Heart left ventricle (tissue), 16 donors: ENCODE data around the gene OR5B3. TPM values are rescaled to one million over a fixed set of nuclear protein-coding genes. Genes with fewer than 3 reads are reported as not detected.

Source experiments
- ATAC-seq, 4 donors: fragments of 200-7000 bp; cut with Tn5 transposase; one replicate each; pipeline ENCODE4 v1.9.1; 2020 to 2022; ENCODE audit warnings: moderate library complexity in 4 of 4, mild to moderate bottlenecking in 3 of 4, moderate number of reproducible peaks in 1 of 4
- DNase-seq, 5 donors: peaks; one replicate each; pipeline ENCODE4 v3.0.0-alpha.2; 2020
- H3K27ac ChIP-seq, 12 donors: fragments of 200-600 bp; sonication (generic) in 4 of 12; one replicate each; pipeline versions ENCODE4 v1.5.0 to v1.8.0; 2016 to 2022; ENCODE audit warnings: mild to moderate bottlenecking in 2 of 12
- H3K27me3 ChIP-seq, 9 donors: fragments of 200-600 bp; sonication (generic) in 2 of 9; one replicate each; pipeline versions ENCODE4 v1.5.1 to v1.8.0; 2016 to 2022; ENCODE audit warnings: mild to moderate bottlenecking in 3 of 9
- H3K36me3 ChIP-seq, 9 donors: fragments of 200-600 bp; sonication (generic) in 2 of 9; one replicate each; pipeline versions ENCODE4 v1.5.0 to v1.8.0; 2018 to 2022; ENCODE audit warnings: mild to moderate bottlenecking in 2 of 9
- H3K4me1 ChIP-seq, 12 donors: fragments of 200-600 bp; sonication (generic) in 4 of 12; one replicate each; pipeline versions ENCODE4 v1.5.0 to v1.8.0; 2016 to 2022; ENCODE audit warnings: mild to moderate bottlenecking in 3 of 12
- H3K4me3 ChIP-seq, 12 donors: fragments of 200-600 bp; sonication (generic) in 4 of 12; one replicate each; pipeline versions ENCODE4 v1.5.0 to v1.8.0; 2017 to 2022; ENCODE audit warnings: mild to moderate bottlenecking in 9 of 12, moderate library complexity in 4 of 12
- H3K9me3 ChIP-seq, 12 donors: fragments of 200-600 bp; sonication (generic) in 4 of 12; one replicate each; pipeline versions ENCODE4 v1.5.0 to v1.8.0; 2016 to 2022; ENCODE audit warnings: mild to moderate bottlenecking in 1 of 12
- CTCF ChIP-seq, 12 donors: fragments of 200-600 bp; sonication (generic) in 4 of 12; IDR thresholded peaks; one replicate each; pipeline versions ENCODE4 v1.5.0 to v1.8.0; 2018 to 2022; ENCODE audit warnings: antibody characterized with exemption in 12 of 12, mild to moderate bottlenecking in 5 of 12
- POLR2A ChIP-seq, 2 donors: fragments of 450-650 bp; IDR thresholded peaks; one replicate each; pipeline ENCODE4 v1.6.1; 2017; ENCODE audit warnings: antibody characterized with exemption in 2 of 2, mild to moderate bottlenecking in 2 of 2, moderate library complexity in 2 of 2
- WGBS, 4 donors: extraction: QIAGEN DNeasy Blood & Tissue Kit in 2 of 4; methylation state at CpG; one replicate each; pipeline versions ENCODE4 v1.1.5 to v1.1.7; 2013 to 2018; 5-methylcytosine and 5-hydroxymethylcytosine counted together
- intact Hi-C, 10 donors: fragments of 100-400 bp; cut with DNase I; formaldehyde crosslinking; loops; one replicate each; pipeline versions ENCODE4 v1.11.1 to v1.14.2; 2022
- polyA plus RNA-seq, 2 donors: library from polyadenylated mRNA; stranded (reverse); fragments of 200-250 nt; gene quantifications; one replicate each; pipeline ENCODE4 v1.2.3, GENCODE V29; 2013
- total RNA-seq, 9 donors: library from RNA; depleted of rRNA in 2 of 9; stranded (reverse); fragments of >200 nt in 2 of 9; fragmentation: NEBNext Ultra II Directional in 3 of 9; extraction: Animal tissue kit (Norgen Biotek cat#: 25700) in 3 of 9; gene quantifications; one replicate each; pipeline versions ENCODE4 v1.1.0 to v1.2.4, GENCODE V29; 2016 to 2023
- donor health status: ischemic (EF 13 %, LVEDD 7.1; RV severe dilation, severe dysfunction).
- donor health status: healthy with polysubstance abuse.
- donor health status: DM: no; HTN: yes; CAD: no.
- donor health status: DM: no; HTN: no; CAD: no.
- donor health status: ischemic (EF 25% LVEDD 6.9; RV normal size, moderate dysfunction).
- donor health status: ischemic (EF 25% LVEDD 5.7; RV mildly dilated, moderate dysfunction).
- donor health status: healthy.
- donor health status: DM: yes; HTN: yes; CAD: no.
- donor health status: ischemic (EF 35%, LVEDD 5.7; RV mildly dilated, moderate dysfunction).
- donor health status: nonischemic (EF 11% LVEDD 7.7; RV severe dilation, severe dysfunction).
- donor health status: DM: yes; HTN: yes; CAD: no.
- donor health status: PGD.
- donor health status: ischemic (EF 29% LVEDD 5.4; RV normal size, mild dysfunction).
- donor health status: nonischemic (EF 23%, LVEDD 6.1; RV moderate dilation, normal function).

Gene OR5B3
- total and polyA plus RNA-seq, 11 donors, result not detected

DNA sequence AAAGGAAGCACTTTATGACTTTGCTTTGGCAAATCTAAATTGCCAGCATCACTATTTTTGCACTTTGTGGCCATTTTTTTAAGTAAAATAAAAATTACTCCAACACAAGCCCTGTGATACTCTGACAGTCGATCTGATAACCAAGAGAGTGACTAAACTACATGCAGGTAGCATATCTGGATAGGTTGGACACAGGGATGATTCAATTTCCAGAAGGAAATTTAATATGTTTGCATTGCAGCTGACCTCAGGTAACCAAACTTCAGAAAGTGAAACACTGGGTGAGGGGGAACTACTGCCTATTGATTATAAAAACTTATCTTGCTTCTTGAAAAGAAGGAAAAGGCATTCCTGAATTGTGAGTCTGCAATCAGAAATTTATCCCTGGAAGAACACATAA lies 13.9 kb downstream of the OR5B3 start:
- H3K36me3 ChIP-seq, result no peaks in the 10 kb centered on the region
- WGBS, 4 donors, result 35 to 44% (median 38%) methylated on average over 1 of the region's 1 CpG
- no peaks in the 10 kb centered on the region for H3K27me3 ChIP-seq
- peaks cover 0 to 12% (median 5%) of the 10 kb centered on the region in 12 donors for H3K9me3 ChIP-seq
- peaks cover 0 to 5% (median 0%) of the 10 kb centered on the region in 12 donors for H3K4me1 ChIP-seq
- no peak for TF ChIP-seq POLR2A (IDR thresholded peaks at IDR 0.05)
- no peak for TF ChIP-seq CTCF (IDR thresholded peaks at IDR 0.05)
- intact Hi-C loops, result no loop called here
- no peak overlapping the region for H3K4me3 ChIP-seq
- DNase-seq (no peak), ATAC-seq (no peak)
- no peak overlapping the region for H3K27ac ChIP-seq

- no peak for TF ChIP-seq CTCF (IDR thresholded peaks at IDR 0.05)
- no peak for TF ChIP-seq POLR2A (IDR thresholded peaks at IDR 0.05)
- WGBS, 4 donors, result 91 to 97% (median 94%) methylated on average over 1 of the region's 1 CpG
- Histone ChIP-seq H3K4me1 (peaks cover 0 to 5% (median 0%) of the 10 kb centered on the region in 12 donors), H3K36me3 (no peaks in the 10 kb centered on the region), H3K27me3 (no peaks in the 10 kb centered on the region), H3K27ac (no peak overlapping the region), H3K9me3 (peaks cover 0 to 12% (median 5%) of the 10 kb centered on the region in 12 donors), H3K4me3 (no peak overlapping the region)
- DNase-seq (no peak), ATAC-seq (no peak)
- intact Hi-C loops, result no loop called here
These were observed 14.8 kb downstream of the OR5B3 start for GRCh38 chr11:58391879-58392278.

GRCh38 chr11:58390551-58391063 lies 16.1 kb downstream of the OR5B3 start:
- Histone ChIP-seq H3K27me3 (no peaks in the 10 kb centered on the region), H3K4me3 (no peak overlapping the region), H3K27ac (no peak overlapping the region), H3K4me1 (peaks cover 0 to 5% (median 0%) of the 10 kb centered on the region in 12 donors), H3K9me3 (peaks cover 0 to 12% (median 5%) of the 10 kb centered on the region in 12 donors), H3K36me3 (no peaks in the 10 kb centered on the region)
- peak in 1 of 5 donors; percentile 37 for DNase-seq
- TF ChIP-seq CTCF (IDR thresholded peaks at IDR 0.05) (no peak), POLR2A (IDR thresholded peaks at IDR 0.05) (no peak)
- ATAC-seq, result no peak
- intact Hi-C loops, result no loop called here
- 81 to 100% (median 83%) methylated on average over 2 to 18 of the region's 18 CpGs for WGBS, 4 donors

GRCh38 chr11:58358969-58359368 lies 47.7 kb downstream of the OR5B3 start, which contains the start of gene OR5B17:
Gene OR5B17 (minus strand): TSS chr11:58359069. CDS start chr11:58359069, 0 bp downstream.
- TF ChIP-seq CTCF (IDR thresholded peaks at IDR 0.05) (no peak), POLR2A (IDR thresholded peaks at IDR 0.05) (no peak)
- ATAC-seq, result no peak
- Histone ChIP-seq H3K4me1 (no peaks in the 10 kb centered on the region), H3K27me3 (no peaks in the 10 kb centered on the region), H3K4me3 (no peak within 1 kb of the TSS), H3K36me3 (no peaks in the 10 kb centered on the region), H3K27ac (no peak within 1 kb of the TSS), H3K9me3 (no peaks in the 10 kb centered on the region)
- intact Hi-C loops, result no loop called here
- 50 to 60% (median 51%) methylated on average over 1 of the region's 1 CpG for WGBS, 4 donors
- no peak for DNase-seq
